SK-N-SH (cell line): ENCODE results near the gene SSTR1. TPM values are rescaled to one million over a fixed set of nuclear protein-coding genes. Genes with fewer than 3 reads are reported as not detected.

Experiments used
- CTCF ChIA-PET: fragments of 300-600, 350-600 bp; formaldehyde crosslinking; extraction: SDS; loops from one replicate; lab custom pipeline; 2021; lab: Yijun Ruan, JAX
- POLR2A ChIA-PET: fragments of 350-600 bp; sonication (Branson Sonifier 250); formaldehyde crosslinking; extraction: SDS; loops from one replicate; lab custom pipeline; 2020; ENCODE audit warnings: antibody characterized with exemption, inconsistent platforms; lab: Yijun Ruan, JAX
- DNase-seq: peaks from one replicate; pipeline ENCODE4 v3.0.0; 2012
- H2AFZ ChIP-seq: fragments of 200-600 bp; sonication (generic); 2 replicates; pipeline ENCODE4 v1.8.1; 2016; ENCODE audit warnings: antibody characterized with exemption, mild to moderate bottlenecking, low read depth
- H3F3A ChIP-seq: fragments of 200-600 bp; sonication (generic); replicated peaks from 2 replicates; pipeline ENCODE3; 2016; ENCODE audit warnings: antibody characterized with exemption, mild to moderate bottlenecking; ENCODE audit not compliant: insufficient read depth
- H3K27ac ChIP-seq, 2 experiments: fragments of 200-500 bp in 1 of 2; fragments of 200-600 bp in 1 of 2; sonication (Bioruptor generic) in 1 of 2; sonication (generic), shearing (Covaris generic) in 1 of 2; 2 replicates each; pipeline versions ENCODE4 v1.5.1 to v1.6.1; 2014 to 2016; ENCODE audit warnings: low read depth in 2 of 2, inconsistent platforms in 1 of 2, low read length in 1 of 2, mild to moderate bottlenecking in 1 of 2, mixed read lengths in 1 of 2
- H3K27me3 ChIP-seq: fragments of 200-600 bp; sonication (generic), shearing (Covaris generic); 2 replicates; pipeline ENCODE4 v1.6.1; 2016; ENCODE audit warnings: mixed run types; ENCODE audit not compliant: insufficient read depth
- H3K36me3 ChIP-seq, 2 experiments: fragments of 200-500 bp in 1 of 2; fragments of 200-600 bp in 1 of 2; sonication (Bioruptor generic) in 1 of 2; sonication (generic) in 1 of 2; replicated peaks in 1 of 2; 2 replicates each; pipeline versions ENCODE3 to v1.5.1; 2014 to 2016; ENCODE audit warnings: low read length in 1 of 2, mild to moderate bottlenecking in 1 of 2; ENCODE audit not compliant: insufficient read depth in 2 of 2, control insufficient read depth in 1 of 2
- H3K4me1 ChIP-seq, 2 experiments: fragments of 200-500 bp in 1 of 2; fragments of 200-600 bp in 1 of 2; sonication (Bioruptor generic) in 1 of 2; sonication (generic), shearing (Covaris generic) in 1 of 2; 2 replicates each; pipeline versions ENCODE4 v1.5.1 to v1.6.1; 2014 to 2016; ENCODE audit warnings: low read depth in 1 of 2, low read length in 1 of 2, mixed run types in 1 of 2; ENCODE audit not compliant: insufficient read depth in 2 of 2, control insufficient read depth in 1 of 2
- H3K4me2 ChIP-seq: fragments of 200-600 bp; sonication (generic), shearing (Covaris generic); 2 replicates; pipeline ENCODE4 v1.6.1; 2017; ENCODE audit warnings: mixed run types
- H3K4me3 ChIP-seq, 2 experiments: fragments of 200-500 bp in 1 of 2; fragments of 200-600 bp in 1 of 2; sonication (Bioruptor generic) in 1 of 2; sonication (generic), shearing (Covaris generic) in 1 of 2; 2 replicates each; pipeline versions ENCODE4 v1.5.1 to v1.8.1; 2014 to 2016; ENCODE audit warnings: low read depth in 2 of 2, inconsistent platforms in 1 of 2, low read length in 1 of 2, mild to moderate bottlenecking in 1 of 2, mixed read lengths in 1 of 2, moderate library complexity in 1 of 2
- H3K79me2 ChIP-seq: fragments of 200-600 bp; sonication (generic); 2 replicates; pipeline ENCODE4 v1.8.1; 2017; ENCODE audit warnings: mild to moderate bottlenecking; ENCODE audit not compliant: insufficient read depth
- H3K9ac ChIP-seq: fragments of 200-600 bp; sonication (generic); 2 replicates; pipeline ENCODE4 v1.6.1; 2017; ENCODE audit warnings: mixed run types
- H3K9me2 ChIP-seq: fragments of 200-600 bp; sonication (generic); 2 replicates; pipeline ENCODE4 v1.6.1; 2017; ENCODE audit warnings: mixed run types
- H3K9me3 ChIP-seq: fragments of 200-600 bp; sonication (generic); 2 replicates; pipeline ENCODE4 v1.6.1; 2017; ENCODE audit warnings: mixed run types, mild to moderate bottlenecking, moderate library complexity
- H4K20me1 ChIP-seq: fragments of 200-600 bp; sonication (generic); 2 replicates; pipeline ENCODE4 v1.6.1; 2017; ENCODE audit warnings: mild to moderate bottlenecking, mixed run types; ENCODE audit not compliant: insufficient read depth
- ELF1 ChIP-seq: IDR thresholded peaks from 2 replicates; pipeline ENCODE4 v1.4.0; 2012
- EZH2phosphoT487 ChIP-seq: fragments of 200-600 bp; sonication (generic); IDR thresholded peaks from 2 replicates; pipeline ENCODE4 v1.6.1; 2017; ENCODE audit warnings: low read depth, mixed run types, mild to moderate bottlenecking, antibody characterized with exemption, moderate library complexity, borderline replicate concordance
- FOSL2 ChIP-seq: IDR thresholded peaks from 2 replicates; pipeline ENCODE4 v1.4.0; 2012; ENCODE audit warnings: low read depth, mild to moderate bottlenecking, moderate library complexity, borderline replicate concordance
- FOXM1 ChIP-seq: IDR thresholded peaks from 2 replicates; pipeline ENCODE4 v1.4.0; 2012; ENCODE audit warnings: low read depth, mild to moderate bottlenecking
- GATA2 ChIP-seq: sonication (generic); formaldehyde crosslinking; IDR thresholded peaks from 2 replicates; pipeline ENCODE4 v1.5.0; 2020; ENCODE audit warnings: mild to moderate bottlenecking, missing genetic modification reagents
- JUND ChIP-seq: IDR thresholded peaks from 2 replicates; pipeline ENCODE4 v1.4.0; 2012
- MEF2A ChIP-seq: IDR thresholded peaks from 2 replicates; pipeline ENCODE4 v1.4.0; 2012; ENCODE audit warnings: low read depth, borderline replicate concordance
- RFX5 ChIP-seq: IDR thresholded peaks from 2 replicates; pipeline ENCODE4 v1.6.1; 2012; ENCODE audit warnings: mild to moderate bottlenecking, improper control_type of control experiment, low read length
- RXRA ChIP-seq: IDR thresholded peaks from 2 replicates; pipeline ENCODE4 v1.4.0; 2012; ENCODE audit warnings: low read depth, mild to moderate bottlenecking, borderline replicate concordance
- TAF1 ChIP-seq: IDR thresholded peaks from 2 replicates; pipeline ENCODE4 v1.6.1; 2012; ENCODE audit warnings: low read depth, mild to moderate bottlenecking, low read length, moderate library complexity, borderline replicate concordance
- USF1 ChIP-seq: IDR thresholded peaks from 2 replicates; pipeline ENCODE4 v1.4.0; 2012; ENCODE audit warnings: low read depth, borderline replicate concordance
- YY1 ChIP-seq: IDR thresholded peaks from 2 replicates; pipeline ENCODE4 v1.4.0; 2012; ENCODE audit warnings: low read depth, mild to moderate bottlenecking
- WGBS: methylation state at CpG from one replicate; pipeline ENCODE4 v1.1.6; 2017; ENCODE audit warnings: low lambda C conversion rate; 5-methylcytosine and 5-hydroxymethylcytosine counted together
- polyA plus RNA-seq, 3 experiments: library from polyadenylated mRNA; depleted of rRNA; stranded (reverse); fragments of >200 nt; gene quantifications; 2 replicates each; pipeline ENCODE4 v1.2.3, GENCODE V29; 2012
- TF ChIP-seq, protein P1 (sequence below): fragments of 150-350 bp; IDR thresholded peaks from 2 replicates; pipeline ENCODE4 v1.6.1; 2017; ENCODE audit warnings: antibody characterized with exemption, low read length, low read depth, borderline replicate concordance
- TF ChIP-seq, protein P2 (sequence below): IDR thresholded peaks from 2 replicates; pipeline ENCODE4 v1.6.1; 2012; ENCODE audit warnings: mild to moderate bottlenecking, low read depth, low read length, moderate library complexity

The SSTR1 gene
- polyA plus RNA-seq, 1 of the 3 experiments (the other 2 are of a cell fraction), result 0.08 TPM

DNA sequence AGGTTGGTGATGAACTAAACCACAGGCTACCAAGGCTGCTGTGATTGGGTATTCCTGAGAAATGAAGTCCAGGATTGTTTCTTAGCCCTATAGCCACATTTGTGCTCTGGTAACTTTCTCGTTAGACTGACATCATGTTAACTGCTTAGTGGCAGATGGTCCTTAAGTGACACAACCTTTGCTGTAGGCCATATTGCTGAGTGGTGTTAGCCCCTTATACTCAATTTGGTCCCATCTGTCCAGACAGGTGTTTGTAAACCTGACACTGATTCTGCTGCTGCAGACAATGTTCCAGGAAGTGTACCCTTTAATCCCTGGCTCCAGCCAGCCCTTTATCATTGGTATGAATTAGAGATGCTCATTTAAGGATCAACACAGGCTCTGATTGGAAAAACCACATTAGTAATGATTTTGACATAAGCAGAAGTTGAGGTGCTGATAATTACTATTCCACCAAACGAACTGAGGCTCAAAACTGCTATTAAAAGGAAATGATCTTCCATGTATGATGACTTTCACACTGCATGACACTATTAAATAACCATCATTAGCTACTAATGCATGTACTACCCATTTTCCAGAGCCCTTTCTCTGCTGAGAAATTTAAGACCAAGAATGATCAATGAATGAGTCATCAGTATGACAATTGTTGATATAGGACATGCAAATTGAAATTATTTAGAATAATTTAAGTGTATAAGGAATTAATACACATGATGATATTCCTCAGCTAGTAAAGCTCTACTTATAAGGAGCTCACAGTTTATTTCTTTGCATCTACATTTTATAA, 3.6 kb upstream of the SSTR1 start:
- H4K20me1 ChIP-seq, result no peaks in the 10 kb centered on the region
- H3K4me2 ChIP-seq, result no peak overlapping the region
- no peaks in the 10 kb centered on the region for H3K36me3 ChIP-seq
- no peak overlapping the region for H2AFZ ChIP-seq
- CTCF ChIA-PET, result no interaction called here
- H3K9me2 ChIP-seq, result no peaks in the 10 kb centered on the region
- POLR2A ChIA-PET, result no interaction called here
- no peak for DNase-seq
- H3K27me3 ChIP-seq, result no peaks in the 10 kb centered on the region
- peaks cover 2% of the 10 kb centered on the region for H3F3A ChIP-seq
- no peaks in the 10 kb centered on the region for H3K9me3 ChIP-seq
- H3K4me3 ChIP-seq, result no peak overlapping the region
- H3K9ac ChIP-seq, result no peak overlapping the region
- TF ChIP-seq EZH2phosphoT487, result no peak
- TF ChIP-seq TAF1, result no peak
- H3K27ac ChIP-seq, result no peak overlapping the region
- WGBS, result 4% methylated on average over 2 of the region's 2 CpGs
- H3K79me2 ChIP-seq, result no peaks in the 10 kb centered on the region
- H3K4me1 ChIP-seq, result no peaks in the 10 kb centered on the region

DNA sequence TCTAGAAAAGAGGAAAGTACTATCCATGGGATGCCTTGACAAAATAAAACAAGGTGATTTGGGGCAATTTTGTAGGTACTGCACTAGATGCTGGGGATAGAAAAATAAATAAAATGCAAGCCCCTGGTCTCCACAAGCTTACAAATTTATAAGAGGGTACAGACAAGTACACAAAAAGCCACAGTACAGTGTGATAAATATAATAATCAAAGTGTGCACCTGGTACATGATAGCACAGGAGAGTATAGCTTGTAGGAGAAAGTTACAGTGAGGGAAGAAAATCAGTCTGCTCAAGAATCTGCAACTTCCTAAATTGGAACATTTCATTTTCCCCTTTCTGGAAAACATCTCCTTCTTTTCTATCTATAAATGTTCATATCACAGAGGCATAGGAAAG, 3.0 kb upstream of the SSTR1 start:
- Histone ChIP-seq H3K79me2 (no peaks in the 10 kb centered on the region), H3K9me2 (no peaks in the 10 kb centered on the region), H3K4me2 (no peak overlapping the region), H4K20me1 (no peaks in the 10 kb centered on the region), H3K4me1 (no peaks in the 10 kb centered on the region), H2AFZ (no peak overlapping the region), H3K4me3 (no peak overlapping the region), H3K36me3 (no peaks in the 10 kb centered on the region), H3F3A (peaks cover 2% of the 10 kb centered on the region), H3K27me3 (peaks cover under 1% of the 10 kb centered on the region; the same call in 1 of the 2 replicates), H3K27ac (no peak overlapping the region), H3K9ac (no peak overlapping the region), H3K9me3 (no peaks in the 10 kb centered on the region)
- ChIA-PET POLR2A (no interaction called here), CTCF (no interaction called here)
- TF ChIP-seq RXRA, result no peak
- TF ChIP-seq, protein P1, sequence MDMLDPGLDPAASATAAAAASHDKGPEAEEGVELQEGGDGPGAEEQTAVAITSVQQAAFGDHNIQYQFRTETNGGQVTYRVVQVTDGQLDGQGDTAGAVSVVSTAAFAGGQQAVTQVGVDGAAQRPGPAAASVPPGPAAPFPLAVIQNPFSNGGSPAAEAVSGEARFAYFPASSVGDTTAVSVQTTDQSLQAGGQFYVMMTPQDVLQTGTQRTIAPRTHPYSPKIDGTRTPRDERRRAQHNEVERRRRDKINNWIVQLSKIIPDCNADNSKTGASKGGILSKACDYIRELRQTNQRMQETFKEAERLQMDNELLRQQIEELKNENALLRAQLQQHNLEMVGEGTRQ, result no peak
- TF ChIP-seq FOSL2, result no peak
- no peak for TF ChIP-seq JUND
- no peak for TF ChIP-seq FOXM1
- no peak for TF ChIP-seq YY1
- TF ChIP-seq USF1, result no peak
- TF ChIP-seq, protein P2, sequence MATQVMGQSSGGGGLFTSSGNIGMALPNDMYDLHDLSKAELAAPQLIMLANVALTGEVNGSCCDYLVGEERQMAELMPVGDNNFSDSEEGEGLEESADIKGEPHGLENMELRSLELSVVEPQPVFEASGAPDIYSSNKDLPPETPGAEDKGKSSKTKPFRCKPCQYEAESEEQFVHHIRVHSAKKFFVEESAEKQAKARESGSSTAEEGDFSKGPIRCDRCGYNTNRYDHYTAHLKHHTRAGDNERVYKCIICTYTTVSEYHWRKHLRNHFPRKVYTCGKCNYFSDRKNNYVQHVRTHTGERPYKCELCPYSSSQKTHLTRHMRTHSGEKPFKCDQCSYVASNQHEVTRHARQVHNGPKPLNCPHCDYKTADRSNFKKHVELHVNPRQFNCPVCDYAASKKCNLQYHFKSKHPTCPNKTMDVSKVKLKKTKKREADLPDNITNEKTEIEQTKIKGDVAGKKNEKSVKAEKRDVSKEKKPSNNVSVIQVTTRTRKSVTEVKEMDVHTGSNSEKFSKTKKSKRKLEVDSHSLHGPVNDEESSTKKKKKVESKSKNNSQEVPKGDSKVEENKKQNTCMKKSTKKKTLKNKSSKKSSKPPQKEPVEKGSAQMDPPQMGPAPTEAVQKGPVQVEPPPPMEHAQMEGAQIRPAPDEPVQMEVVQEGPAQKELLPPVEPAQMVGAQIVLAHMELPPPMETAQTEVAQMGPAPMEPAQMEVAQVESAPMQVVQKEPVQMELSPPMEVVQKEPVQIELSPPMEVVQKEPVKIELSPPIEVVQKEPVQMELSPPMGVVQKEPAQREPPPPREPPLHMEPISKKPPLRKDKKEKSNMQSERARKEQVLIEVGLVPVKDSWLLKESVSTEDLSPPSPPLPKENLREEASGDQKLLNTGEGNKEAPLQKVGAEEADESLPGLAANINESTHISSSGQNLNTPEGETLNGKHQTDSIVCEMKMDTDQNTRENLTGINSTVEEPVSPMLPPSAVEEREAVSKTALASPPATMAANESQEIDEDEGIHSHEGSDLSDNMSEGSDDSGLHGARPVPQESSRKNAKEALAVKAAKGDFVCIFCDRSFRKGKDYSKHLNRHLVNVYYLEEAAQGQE, result no peak
- TF ChIP-seq ELF1, result no peak
- TF ChIP-seq MEF2A, result no peak
- no peak for TF ChIP-seq GATA2 (CRISPR knock-in tag)
- TF ChIP-seq RFX5, result no peak
- no peak for DNase-seq
